OCI-LY7 (cell line): ENCODE measurements around the gene HJV. TPM values are rescaled to one million over a fixed set of nuclear protein-coding genes. Genes with fewer than 3 reads are reported as not detected.

Source experiments
- BruUV-seq: library from RNA; stranded (reverse); fragments of 400-500 nt; replicated peaks from 2 replicates; lab custom pipeline; 2021; lab: Mats Ljungman, UMichigan
- CTCF ChIA-PET: fragments of 300-600 bp; sonication (Branson Sonifier 250); formaldehyde crosslinking; loops from one replicate; lab custom pipeline; 2022; ENCODE audit warnings: antibody characterized with exemption; ENCODE audit not compliant: unreplicated experiment; lab: Charles Lee
- POLR2A ChIA-PET: fragments of 300-600 bp; sonication (Branson Sonifier 250); formaldehyde crosslinking; loops from one replicate; lab custom pipeline; 2022; ENCODE audit warnings: antibody characterized with exemption; lab: Charles Lee
- DNase-seq: peaks from one replicate; pipeline ENCODE4 v3.0.0-alpha.2; 2015; ENCODE audit warnings: low spot score
- H2AFZ ChIP-seq: fragments of 200-600 bp; sonication (generic), shearing (Covaris generic); 2 replicates; pipeline ENCODE4 v1.6.1; 2014; ENCODE audit warnings: mild to moderate bottlenecking, antibody characterized with exemption, low read length, moderate library complexity
- H3K27ac ChIP-seq: fragments of 200-600 bp; sonication (generic); 2 replicates; pipeline ENCODE4 v1.5.1; 2014; ENCODE audit warnings: mixed run types, low read depth, mild to moderate bottlenecking, moderate library complexity, low read length, inconsistent platforms; ENCODE audit not compliant: poor library complexity, severe bottlenecking
- H3K36me3 ChIP-seq: fragments of 200-600 bp; sonication (generic); 2 replicates; pipeline ENCODE4 v1.6.1; 2014; ENCODE audit warnings: mild to moderate bottlenecking, antibody characterized with exemption, low read length, moderate library complexity, mixed read lengths; ENCODE audit not compliant: insufficient read depth
- H3K4me1 ChIP-seq: fragments of 200-600 bp; sonication (generic); 2 replicates; pipeline ENCODE4 v1.5.1; 2014; ENCODE audit warnings: mild to moderate bottlenecking, low read length; ENCODE audit not compliant: insufficient read depth, poor library complexity, severe bottlenecking
- H3K4me2 ChIP-seq: fragments of 200-600 bp; sonication (generic); 2 replicates; pipeline ENCODE4 v1.6.1; 2014; ENCODE audit warnings: mild to moderate bottlenecking, low read length
- H3K4me3 ChIP-seq: fragments of 200-600 bp; sonication (generic); 2 replicates; pipeline ENCODE4 v1.5.1; 2014; ENCODE audit warnings: mild to moderate bottlenecking, low read depth, low read length; ENCODE audit not compliant: poor library complexity, severe bottlenecking
- H3K79me2 ChIP-seq: fragments of 200-600 bp; sonication (generic); 2 replicates; pipeline ENCODE4 v1.6.1; 2016; ENCODE audit warnings: low read depth, mild to moderate bottlenecking, low read length, moderate library complexity, mixed read lengths; ENCODE audit not compliant: insufficient read depth
- H3K9me2 ChIP-seq: fragments of 200-600 bp; sonication (generic); 2 replicates; pipeline ENCODE4 v1.6.1; 2016; ENCODE audit warnings: mild to moderate bottlenecking, low read length, mixed read lengths; ENCODE audit not compliant: insufficient read depth
- H3K9me3 ChIP-seq: fragments of 200-600 bp; sonication (generic); 2 replicates; pipeline ENCODE4 v1.6.1; 2014; ENCODE audit warnings: mild to moderate bottlenecking, mixed run types, low read length, mixed read lengths
- H4K20me1 ChIP-seq: fragments of 200-600 bp; sonication (generic); 2 replicates; pipeline ENCODE4 v1.6.1; 2014; ENCODE audit warnings: mild to moderate bottlenecking, antibody characterized with exemption, low read length, moderate library complexity, mixed read lengths; ENCODE audit not compliant: insufficient read depth
- CTCF ChIP-seq: fragments of 200-600 bp; sonication (generic); conservative IDR thresholded peaks from 2 replicates; pipeline ENCODE4 v1.5.1; 2014; ENCODE audit warnings: mild to moderate bottlenecking, antibody characterized with exemption, low read length, moderate library complexity, mixed read lengths
- EZH2phosphoT487 ChIP-seq: fragments of 200-600 bp; sonication (generic); IDR thresholded peaks from 2 replicates; pipeline ENCODE4 v1.6.1; 2018; ENCODE audit warnings: low read depth, borderline replicate concordance, mild to moderate bottlenecking, mixed run types, antibody characterized with exemption, low read length, moderate library complexity, mixed read lengths
- intact Hi-C: fragments of 100-400 bp; cut with micrococcal nuclease; formaldehyde crosslinking; loops from one replicate; pipeline ENCODE4 v1.10.0; 2022; ENCODE audit not compliant: unreplicated experiment
- total RNA-seq, 2 experiments: library from RNA; depleted of rRNA in 1 of 2; stranded (reverse); fragments of >200 nt in 1 of 2; shearing (Covaris generic) in 1 of 2; gene quantifications; 2 replicates each; pipeline ENCODE4 v1.2.3, GENCODE V29; 2014 to 2022

The HJV gene
- total RNA-seq, 2 experiments from 2014 or later, result not detected

GRCh38 chr1:145977016-145977415, 44.5 kb downstream of the HJV start:
- Histone ChIP-seq H4K20me1 (no peaks in the 10 kb centered on the region), H3K9me3 (no peaks in the 10 kb centered on the region), H3K4me2 (no peak overlapping the region), H3K27ac (no peak overlapping the region), H3K4me1 (peaks cover 52% of the 10 kb centered on the region), H2AFZ (peak overlapping the region; percentile 20; the same call in 1 of the 2 replicates), H3K9me2 (no peaks in the 10 kb centered on the region), H3K36me3 (no peaks in the 10 kb centered on the region), H3K4me3 (no peak overlapping the region), H3K79me2 (no peaks in the 10 kb centered on the region)
- TF ChIP-seq CTCF (no peak), EZH2phosphoT487 (no peak)
- intact Hi-C loops, result loop anchor here (1.0 to 5.0 kb wide), 3 partner anchors 30 to 130 kb away; partner anchors contain the start of gene NUDT17
- DNase-seq, result no peak
- no TSS peak for BruUV-seq
- ChIA-PET POLR2A (interaction anchor here (0.6 to 4.6 kb wide), 4 partner anchors 12 to 45 kb away, joined by 3 to 58 read pairs (median 5); partner anchors contain the start of genes ANKRD34A and POLR3GL), CTCF (interaction anchor here (0.6 to 4.1 kb wide), 4 partner anchors 28 to 118 kb away, joined by 3 to 26 read pairs (median 12); partner anchors contain the start of gene PIAS3)

GRCh38 chr1:145975216-145975615, 46.3 kb downstream of the HJV start:
- intact Hi-C loops, result loop anchor here (5.0 kb wide), 1 partner anchor 128 kb away; the partner anchor contains the start of gene NUDT17
- no peaks in the 10 kb centered on the region for H3K9me2 ChIP-seq

More at GRCh38 chr1:145975216-145975615, 46.3 kb downstream of the HJV start:
- ChIA-PET CTCF (no interaction called here), POLR2A (no interaction called here)
- no peak overlapping the region for H3K4me3 ChIP-seq
- DNase-seq, result no peak
- no TSS peak for BruUV-seq
- H3K36me3 ChIP-seq, result no peaks in the 10 kb centered on the region
- TF ChIP-seq CTCF (no peak), EZH2phosphoT487 (no peak)
- peaks cover 34% of the 10 kb centered on the region for H3K4me1 ChIP-seq
- H2AFZ ChIP-seq, result no peak overlapping the region
- H3K27ac ChIP-seq, result no peak overlapping the region
- no peaks in the 10 kb centered on the region for H3K9me3 ChIP-seq
- H3K4me2 ChIP-seq, result no peak overlapping the region
- H3K79me2 ChIP-seq, result no peaks in the 10 kb centered on the region
- H4K20me1 ChIP-seq, result no peaks in the 10 kb centered on the region
